ENCODE measurements around the gene ZSCAN10.

DNA sequence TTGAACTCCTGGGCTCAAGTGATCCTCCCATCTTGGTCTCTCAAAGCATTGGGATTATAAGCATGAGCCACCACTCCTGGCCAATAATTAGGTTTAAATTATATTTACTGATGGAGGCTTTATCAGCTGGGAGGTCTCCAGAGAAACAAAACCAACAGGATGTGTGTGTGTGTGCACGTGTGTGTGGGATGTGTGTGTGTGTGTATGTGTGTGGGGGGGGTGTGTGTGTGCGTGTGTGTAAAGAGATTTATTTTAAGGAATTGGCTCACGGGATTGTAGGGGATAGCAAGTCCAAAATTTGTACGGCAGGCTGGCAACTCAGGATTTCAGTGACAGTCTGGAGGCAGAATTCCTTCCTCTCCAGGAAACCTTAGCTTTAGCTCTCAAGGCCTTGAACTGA lies 48.1 kb downstream of the ZSCAN10 start:
- TF ChIP-seq POLR2AphosphoS5 (IDR thresholded peaks at IDR 0.05) (no peak), POLR2A (IDR thresholded peaks at IDR 0.05) (no peak)
- TF ChIP-seq, protein P1, sequence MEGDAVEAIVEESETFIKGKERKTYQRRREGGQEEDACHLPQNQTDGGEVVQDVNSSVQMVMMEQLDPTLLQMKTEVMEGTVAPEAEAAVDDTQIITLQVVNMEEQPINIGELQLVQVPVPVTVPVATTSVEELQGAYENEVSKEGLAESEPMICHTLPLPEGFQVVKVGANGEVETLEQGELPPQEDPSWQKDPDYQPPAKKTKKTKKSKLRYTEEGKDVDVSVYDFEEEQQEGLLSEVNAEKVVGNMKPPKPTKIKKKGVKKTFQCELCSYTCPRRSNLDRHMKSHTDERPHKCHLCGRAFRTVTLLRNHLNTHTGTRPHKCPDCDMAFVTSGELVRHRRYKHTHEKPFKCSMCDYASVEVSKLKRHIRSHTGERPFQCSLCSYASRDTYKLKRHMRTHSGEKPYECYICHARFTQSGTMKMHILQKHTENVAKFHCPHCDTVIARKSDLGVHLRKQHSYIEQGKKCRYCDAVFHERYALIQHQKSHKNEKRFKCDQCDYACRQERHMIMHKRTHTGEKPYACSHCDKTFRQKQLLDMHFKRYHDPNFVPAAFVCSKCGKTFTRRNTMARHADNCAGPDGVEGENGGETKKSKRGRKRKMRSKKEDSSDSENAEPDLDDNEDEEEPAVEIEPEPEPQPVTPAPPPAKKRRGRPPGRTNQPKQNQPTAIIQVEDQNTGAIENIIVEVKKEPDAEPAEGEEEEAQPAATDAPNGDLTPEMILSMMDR (IDR thresholded peaks at IDR 0.05): no peak

Measured in sigmoid colon (tissue), 4 donors.